PFSK-1 (cell line): ENCODE measurements around the gene JPT1.

Source experiments
- FOXP2 ChIP-seq: optimal IDR thresholded peaks from 2 replicates; pipeline ENCODE3; 2011; ENCODE audit warnings: borderline replicate concordance, control low read depth, inconsistent platforms; ENCODE audit not compliant: insufficient read depth; ENCODE audit errors: extremely low read length, extremely low read depth
- POLR2AphosphoS5 ChIP-seq: IDR thresholded peaks from 2 replicates; pipeline ENCODE4 v1.6.1; 2012; ENCODE audit warnings: low read depth, mild to moderate bottlenecking, control low read depth, low read length, moderate library complexity
- SIN3A ChIP-seq: IDR thresholded peaks from 2 replicates; pipeline ENCODE4 v1.6.1; 2012; ENCODE audit warnings: mild to moderate bottlenecking, low read length, moderate library complexity, borderline replicate concordance; ENCODE audit not compliant: insufficient read depth
- TAF1 ChIP-seq: IDR thresholded peaks from 2 replicates; pipeline ENCODE4 v1.6.1; 2012; ENCODE audit warnings: low read length, control low read depth, borderline replicate concordance; ENCODE audit not compliant: insufficient read depth
- TF ChIP-seq, protein P1 (sequence below), 2 experiments: IDR thresholded peaks; 2 replicates each; pipeline versions ENCODE4 v1.6.1 to v1.8.0; 2011 to 2012; ENCODE audit warnings: low read depth in 2 of 2, low read length in 2 of 2, control low read depth in 1 of 2, inconsistent platforms in 1 of 2, mild to moderate bottlenecking in 1 of 2, moderate library complexity in 1 of 2; ENCODE audit not compliant: insufficient read depth in 1 of 2

DNA sequence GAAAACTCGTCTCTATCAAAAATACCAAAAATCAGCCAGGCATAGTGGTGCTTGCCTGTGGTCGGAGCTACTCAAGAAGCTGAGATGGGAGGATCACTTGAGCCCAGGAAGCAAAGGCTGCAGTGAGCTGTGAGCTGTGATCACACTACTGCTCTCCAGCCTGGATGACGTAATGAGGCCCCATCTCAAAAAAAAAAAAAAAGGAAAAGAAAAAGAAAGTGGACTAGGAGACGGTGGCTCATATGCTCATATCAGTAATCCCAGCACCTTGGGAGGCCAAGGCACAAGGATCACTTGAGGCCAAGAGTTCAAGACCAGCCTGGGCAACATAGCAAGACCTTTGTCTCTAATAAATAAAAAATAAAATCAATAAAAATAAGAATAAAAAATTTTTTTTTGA is 37.3 kb upstream of the JPT1 start:
- TF ChIP-seq, protein P1, sequence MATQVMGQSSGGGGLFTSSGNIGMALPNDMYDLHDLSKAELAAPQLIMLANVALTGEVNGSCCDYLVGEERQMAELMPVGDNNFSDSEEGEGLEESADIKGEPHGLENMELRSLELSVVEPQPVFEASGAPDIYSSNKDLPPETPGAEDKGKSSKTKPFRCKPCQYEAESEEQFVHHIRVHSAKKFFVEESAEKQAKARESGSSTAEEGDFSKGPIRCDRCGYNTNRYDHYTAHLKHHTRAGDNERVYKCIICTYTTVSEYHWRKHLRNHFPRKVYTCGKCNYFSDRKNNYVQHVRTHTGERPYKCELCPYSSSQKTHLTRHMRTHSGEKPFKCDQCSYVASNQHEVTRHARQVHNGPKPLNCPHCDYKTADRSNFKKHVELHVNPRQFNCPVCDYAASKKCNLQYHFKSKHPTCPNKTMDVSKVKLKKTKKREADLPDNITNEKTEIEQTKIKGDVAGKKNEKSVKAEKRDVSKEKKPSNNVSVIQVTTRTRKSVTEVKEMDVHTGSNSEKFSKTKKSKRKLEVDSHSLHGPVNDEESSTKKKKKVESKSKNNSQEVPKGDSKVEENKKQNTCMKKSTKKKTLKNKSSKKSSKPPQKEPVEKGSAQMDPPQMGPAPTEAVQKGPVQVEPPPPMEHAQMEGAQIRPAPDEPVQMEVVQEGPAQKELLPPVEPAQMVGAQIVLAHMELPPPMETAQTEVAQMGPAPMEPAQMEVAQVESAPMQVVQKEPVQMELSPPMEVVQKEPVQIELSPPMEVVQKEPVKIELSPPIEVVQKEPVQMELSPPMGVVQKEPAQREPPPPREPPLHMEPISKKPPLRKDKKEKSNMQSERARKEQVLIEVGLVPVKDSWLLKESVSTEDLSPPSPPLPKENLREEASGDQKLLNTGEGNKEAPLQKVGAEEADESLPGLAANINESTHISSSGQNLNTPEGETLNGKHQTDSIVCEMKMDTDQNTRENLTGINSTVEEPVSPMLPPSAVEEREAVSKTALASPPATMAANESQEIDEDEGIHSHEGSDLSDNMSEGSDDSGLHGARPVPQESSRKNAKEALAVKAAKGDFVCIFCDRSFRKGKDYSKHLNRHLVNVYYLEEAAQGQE (IDR thresholded peaks at IDR 0.05; ENCODE audit: insufficient read depth in 1 of 2, low read depth in 2 of 2, low read length in 2 of 2), result no peak
- no peak for TF ChIP-seq TAF1
- TF ChIP-seq POLR2AphosphoS5, result no peak
- TF ChIP-seq SIN3A, result no peak
- no peak for TF ChIP-seq FOXP2
